Measurements from ENCODE around the gene SKI. TPM values are rescaled to one million over a fixed set of nuclear protein-coding genes. Genes with fewer than 3 reads are reported as not detected.

SKI gene
- total RNA-seq, 1 donor from 2014 or later = 13.5 TPM

DNA sequence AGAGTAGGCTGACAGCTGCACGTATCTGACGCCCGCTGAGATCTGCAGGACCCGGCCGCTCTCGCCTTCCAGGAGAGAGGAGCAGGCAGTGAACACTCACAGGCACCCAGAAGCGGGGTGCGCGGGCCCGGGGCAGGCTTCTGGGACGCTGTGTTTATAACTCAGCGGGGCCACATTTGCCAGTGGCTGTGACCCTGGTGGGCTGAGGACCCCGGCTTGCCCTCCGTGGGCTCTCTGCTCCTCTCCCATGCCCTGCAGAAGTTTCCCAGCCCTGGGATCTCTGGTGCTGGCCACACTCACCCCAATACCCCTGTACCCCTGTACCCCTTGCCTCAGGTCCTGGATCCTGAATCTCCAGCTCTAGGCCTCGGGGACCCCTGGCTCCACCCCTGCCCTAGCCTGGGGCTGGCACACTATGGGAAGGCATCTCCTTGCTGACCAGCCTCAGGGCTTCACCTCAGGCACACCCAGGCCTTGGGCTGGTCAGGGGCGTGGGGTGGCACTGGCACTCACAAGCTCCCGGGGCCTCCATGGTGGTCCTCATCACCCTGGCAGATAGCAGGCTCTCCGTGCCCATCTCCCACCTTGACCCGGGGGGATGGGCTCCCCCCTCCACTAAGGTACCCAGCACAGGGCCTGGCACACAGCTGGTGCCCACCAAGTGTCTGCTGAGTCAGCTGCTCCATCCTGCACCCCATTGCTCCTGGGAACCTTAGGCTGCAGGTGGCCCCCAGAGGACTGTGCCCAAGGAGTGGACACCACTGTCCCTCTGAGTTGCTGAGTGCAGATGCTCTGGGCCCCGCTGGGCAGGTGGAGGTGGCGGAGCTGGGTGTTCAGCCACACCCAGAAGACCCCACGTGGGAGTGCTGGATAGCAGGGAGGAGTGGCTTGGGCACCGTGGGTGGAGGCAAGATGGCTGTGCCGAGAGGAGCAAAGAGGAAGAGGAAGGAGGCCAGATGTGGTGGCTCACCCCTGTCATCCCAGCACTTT lies 130.8 kb downstream of the SKI start:
- TF ChIP-seq CTCF (conservative IDR thresholded peaks at IDR 0.05; ENCODE audit: low read depth, low read length) = no peak
- DNase-seq (ENCODE audit: low read depth) = no peak
- no peak overlapping the region for H3K4me3 ChIP-seq (ENCODE audit: low read depth, low read length)

Other genes with a start within 250 kb of the SKI start
- gene CFAP74, start 224.5 kb upstream of the SKI start, total RNA-seq = not detected in 2 replicates
- gene GABRD, start 209.0 kb upstream of the SKI start, total RNA-seq = not detected in 2 replicates
- gene PRKCZ, start 177.9 kb upstream of the SKI start, total RNA-seq = 19.2 and 28.1 TPM in 2 replicates
- 40.0 and 63.3 TPM in 2 replicates for gene FAAP20, start 33.5 kb upstream of the SKI start, total RNA-seq
- 3.2 and 8.1 TPM in 2 replicates for gene MORN1, start 163.2 kb downstream of the SKI start, total RNA-seq
- 114 and 185 TPM in 2 replicates for gene RER1, start 163.5 kb downstream of the SKI start, total RNA-seq
- gene PEX10, start 184.2 kb downstream of the SKI start, total RNA-seq = 26.5 and 44.1 TPM in 2 replicates
- gene PLCH2, start 248.0 kb downstream of the SKI start, total RNA-seq = 0.07 and 0.12 TPM in 2 replicates

All from epithelial cell of proximal tubule (primary cell).